ENCODE results near the gene NOSIP. TPM values are rescaled to one million over a fixed set of nuclear protein-coding genes. Genes with fewer than 3 reads are reported as not detected.

Gene NOSIP
- total RNA-seq, 1 experiment from 2014 or later = 57.9 TPM

DNA sequence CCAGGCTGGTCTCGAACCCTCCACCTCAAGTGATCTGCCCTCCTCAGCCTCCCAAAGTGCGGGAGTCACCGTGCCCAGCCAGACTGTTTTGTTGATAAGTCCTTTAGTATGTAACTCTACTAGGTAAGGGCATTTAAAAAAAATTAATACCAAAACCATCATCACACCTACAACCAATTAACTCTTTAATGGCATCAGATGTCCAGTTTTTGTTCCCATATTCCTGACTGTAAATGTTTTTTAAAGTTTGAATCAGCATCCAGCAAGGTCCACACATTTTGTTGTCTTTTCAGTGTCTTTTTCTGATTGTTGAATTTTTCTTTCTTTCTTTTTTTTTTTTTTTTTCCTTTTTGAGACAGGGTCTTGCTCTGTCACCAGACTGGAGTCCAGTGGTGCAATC, 62.3 kb downstream of the NOSIP start:
- intact Hi-C loops (cut with micrococcal nuclease) = no loop called here
- Mint-ChIP-seq H3K9me3 (ENCODE audit: unreplicated experiment) (no peaks in the 10 kb centered on the region), H3K4me1 (ENCODE audit: insufficient read depth, unreplicated experiment) (peaks cover 6% of the 10 kb centered on the region), H3K27ac (ENCODE audit: low read depth, unreplicated experiment) (no peak overlapping the region), H3K4me3 (ENCODE audit: unreplicated experiment) (no peak overlapping the region), H3K27me3 (ENCODE audit: insufficient read depth, unreplicated experiment) (peaks cover 10% of the 10 kb centered on the region), H3K36me3 (ENCODE audit: insufficient read depth, unreplicated experiment) (no peaks in the 10 kb centered on the region)
- CTCF ChIA-PET = interaction anchor here (0.7 to 1.2 kb wide), 2 partner anchors 15 to 50 kb away, joined by 3 to 5 read pairs; no protein-coding TSS in a partner anchor
- no TSS peak for BruUV-seq (replicated peaks)
- TF ChIP-seq, protein P1, sequence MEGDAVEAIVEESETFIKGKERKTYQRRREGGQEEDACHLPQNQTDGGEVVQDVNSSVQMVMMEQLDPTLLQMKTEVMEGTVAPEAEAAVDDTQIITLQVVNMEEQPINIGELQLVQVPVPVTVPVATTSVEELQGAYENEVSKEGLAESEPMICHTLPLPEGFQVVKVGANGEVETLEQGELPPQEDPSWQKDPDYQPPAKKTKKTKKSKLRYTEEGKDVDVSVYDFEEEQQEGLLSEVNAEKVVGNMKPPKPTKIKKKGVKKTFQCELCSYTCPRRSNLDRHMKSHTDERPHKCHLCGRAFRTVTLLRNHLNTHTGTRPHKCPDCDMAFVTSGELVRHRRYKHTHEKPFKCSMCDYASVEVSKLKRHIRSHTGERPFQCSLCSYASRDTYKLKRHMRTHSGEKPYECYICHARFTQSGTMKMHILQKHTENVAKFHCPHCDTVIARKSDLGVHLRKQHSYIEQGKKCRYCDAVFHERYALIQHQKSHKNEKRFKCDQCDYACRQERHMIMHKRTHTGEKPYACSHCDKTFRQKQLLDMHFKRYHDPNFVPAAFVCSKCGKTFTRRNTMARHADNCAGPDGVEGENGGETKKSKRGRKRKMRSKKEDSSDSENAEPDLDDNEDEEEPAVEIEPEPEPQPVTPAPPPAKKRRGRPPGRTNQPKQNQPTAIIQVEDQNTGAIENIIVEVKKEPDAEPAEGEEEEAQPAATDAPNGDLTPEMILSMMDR (IDR thresholded peaks at IDR 0.05; ENCODE audit: unreplicated experiment) = no peak
- POLR2A ChIA-PET = no interaction called here
- no peak for DNase-seq (ENCODE audit: unreplicated experiment)

DNA sequence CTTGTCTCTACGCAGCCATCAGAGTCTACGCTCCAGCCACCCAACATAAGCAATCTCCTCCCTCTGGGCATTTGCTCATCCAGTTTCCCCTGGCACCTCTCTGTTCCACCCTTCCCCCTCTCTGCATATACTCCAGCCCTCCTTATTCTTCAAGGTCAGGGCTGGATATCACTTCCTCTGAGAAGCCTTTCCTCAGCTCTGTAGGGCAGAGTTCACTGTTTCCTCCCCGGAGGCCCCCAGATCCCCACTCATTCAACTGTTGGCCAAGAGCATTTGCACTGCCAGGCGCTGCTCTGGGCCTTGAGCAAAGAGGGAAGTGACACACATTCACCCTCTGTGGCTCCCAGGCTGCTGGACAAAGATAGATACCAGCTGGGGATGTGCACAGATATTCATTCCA, 64.6 kb downstream of the NOSIP start:
- BruUV-seq (replicated peaks) = no TSS peak
- ChIA-PET POLR2A (interaction anchor here (0.7 kb wide), 1 partner anchor 16 kb away, joined by 3 read pairs; no protein-coding TSS in a partner anchor), CTCF (interaction anchor here (0.6 to 1.6 kb wide), 2 partner anchors 31 to 33 kb away, joined by 3 to 7 read pairs; no protein-coding TSS in a partner anchor)
- Mint-ChIP-seq H3K9me3 (ENCODE audit: unreplicated experiment) (no peaks in the 10 kb centered on the region), H3K27me3 (ENCODE audit: insufficient read depth, unreplicated experiment) (peaks cover 11% of the 10 kb centered on the region), H3K4me1 (ENCODE audit: insufficient read depth, unreplicated experiment) (peaks cover 6% of the 10 kb centered on the region), H3K36me3 (ENCODE audit: insufficient read depth, unreplicated experiment) (no peaks in the 10 kb centered on the region), H3K4me3 (ENCODE audit: unreplicated experiment) (no peak overlapping the region), H3K27ac (ENCODE audit: low read depth, unreplicated experiment) (no peak overlapping the region)
- TF ChIP-seq, protein P1 (IDR thresholded peaks at IDR 0.05; ENCODE audit: unreplicated experiment) = no peak
- intact Hi-C loops (cut with micrococcal nuclease) = no loop called here
- DNase-seq (ENCODE audit: unreplicated experiment) = no peak

DNA sequence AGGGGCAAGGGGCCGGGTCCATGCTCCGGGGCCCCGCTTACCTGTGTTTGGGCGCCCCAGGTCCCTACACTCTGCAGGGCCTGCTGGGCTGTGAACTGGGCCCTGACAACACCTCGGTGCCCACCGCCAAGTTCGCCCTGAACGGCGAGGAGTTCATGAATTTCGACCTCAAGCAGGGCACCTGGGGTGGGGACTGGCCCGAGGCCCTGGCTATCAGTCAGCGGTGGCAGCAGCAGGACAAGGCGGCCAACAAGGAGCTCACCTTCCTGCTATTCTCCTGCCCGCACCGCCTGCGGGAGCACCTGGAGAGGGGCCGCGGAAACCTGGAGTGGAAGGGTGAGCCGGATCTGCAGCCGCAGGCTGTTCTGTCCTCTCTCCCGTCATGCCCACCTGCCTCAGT, 66.2 kb downstream of the NOSIP start:
- BruUV-seq (replicated peaks) = no TSS peak
- H3K27me3 Mint-ChIP-seq (ENCODE audit: insufficient read depth, unreplicated experiment) = peaks cover 11% of the 10 kb centered on the region
- H3K4me1 Mint-ChIP-seq (ENCODE audit: insufficient read depth, unreplicated experiment) = peaks cover 6% of the 10 kb centered on the region
- TF ChIP-seq, protein P1 (IDR thresholded peaks at IDR 0.05; ENCODE audit: unreplicated experiment) = no peak
- CTCF ChIA-PET = interaction anchor here (0.6 to 0.7 kb wide), 3 partner anchors 55 to 162 kb away, joined by 3 read pairs; no protein-coding TSS in a partner anchor
- POLR2A ChIA-PET = no interaction called here
- H3K36me3 Mint-ChIP-seq (ENCODE audit: insufficient read depth, unreplicated experiment) = no peaks in the 10 kb centered on the region
- intact Hi-C loops (cut with micrococcal nuclease) = no loop called here
- H3K27ac Mint-ChIP-seq (ENCODE audit: low read depth, unreplicated experiment) = no peak overlapping the region
- DNase-seq (ENCODE audit: unreplicated experiment) = no peak
- H3K4me3 Mint-ChIP-seq (ENCODE audit: unreplicated experiment) = no peak overlapping the region
- H3K9me3 Mint-ChIP-seq (ENCODE audit: unreplicated experiment) = no peaks in the 10 kb centered on the region

DNA sequence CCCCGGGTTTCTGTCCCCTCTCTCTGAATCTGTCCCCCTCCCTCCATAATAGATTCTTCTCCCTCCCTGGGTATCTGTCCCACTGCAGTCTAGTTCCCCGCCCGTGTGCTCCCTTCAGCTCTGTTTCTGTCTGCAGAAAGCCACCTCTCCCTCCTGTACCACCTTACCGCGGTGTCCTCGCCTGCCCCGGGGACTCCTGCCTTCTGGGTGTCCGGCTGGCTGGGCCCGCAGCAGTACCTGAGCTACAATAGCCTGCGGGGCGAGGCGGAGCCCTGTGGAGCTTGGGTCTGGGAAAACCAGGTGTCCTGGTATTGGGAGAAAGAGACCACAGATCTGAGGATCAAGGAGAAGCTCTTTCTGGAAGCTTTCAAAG, 66.6 kb downstream of the NOSIP start:
- DNase-seq (ENCODE audit: unreplicated experiment) = no peak
- Mint-ChIP-seq H3K9me3 (ENCODE audit: unreplicated experiment) (no peaks in the 10 kb centered on the region), H3K27me3 (ENCODE audit: insufficient read depth, unreplicated experiment) (peaks cover 11% of the 10 kb centered on the region), H3K4me3 (ENCODE audit: unreplicated experiment) (peak overlapping the region; percentile 54), H3K4me1 (ENCODE audit: insufficient read depth, unreplicated experiment) (peaks cover 6% of the 10 kb centered on the region), H3K27ac (ENCODE audit: low read depth, unreplicated experiment) (no peak overlapping the region), H3K36me3 (ENCODE audit: insufficient read depth, unreplicated experiment) (no peaks in the 10 kb centered on the region)
- TF ChIP-seq, protein P1 (IDR thresholded peaks at IDR 0.05; ENCODE audit: unreplicated experiment) = no peak
- CTCF ChIA-PET = interaction anchor here (0.6 to 0.7 kb wide), 2 partner anchors 56 to 84 kb away, joined by 3 read pairs; no protein-coding TSS in a partner anchor
- BruUV-seq (replicated peaks) = no TSS peak
- POLR2A ChIA-PET = no interaction called here
- intact Hi-C loops (cut with micrococcal nuclease) = no loop called here

All from MCF 10A (cell line).